K562 (cell line): ENCODE measurements around the gene RTCA. TPM values are rescaled to one million over a fixed set of nuclear protein-coding genes. Genes with fewer than 3 reads are reported as not detected.

ENCODE experiments used
- CBFA2T3 ChIP-seq: fragments of 450-650 bp; IDR thresholded peaks from 2 replicates; pipeline ENCODE4 v1.6.1; 2017
- NCOR1 ChIP-seq: fragments of 450-650 bp; IDR thresholded peaks from 2 replicates; pipeline ENCODE4 v1.6.1; 2016; ENCODE audit warnings: mild to moderate bottlenecking, moderate library complexity
- PTRF ChIP-seq: fragments of 450-650 bp; IDR thresholded peaks from 2 replicates; pipeline ENCODE4 v1.6.1; 2016; ENCODE audit warnings: mild to moderate bottlenecking, missing genetic modification characterization, missing compliant biosample characterization
- PTTG1 ChIP-seq: fragments of 450-650 bp; IDR thresholded peaks from 2 replicates; pipeline ENCODE4 v1.6.1; 2016; ENCODE audit warnings: low read depth, mild to moderate bottlenecking, missing genetic modification characterization, missing compliant biosample characterization
- ZKSCAN8 ChIP-seq: fragments of 200-800 bp; sonication (Bioruptor generic); IDR thresholded peaks from 2 replicates; pipeline ENCODE4 v1.6.1; 2016; ENCODE audit warnings: missing genetic modification characterization, missing compliant biosample characterization
- ZNF143 ChIP-seq: sonication (generic); formaldehyde crosslinking; IDR thresholded peaks from 2 replicates; pipeline ENCODE4 v1.9.0; 2022; ENCODE audit warnings: mild to moderate bottlenecking, missing genetic modification reagents
- ZNF282 ChIP-seq: sonication (generic); formaldehyde crosslinking; IDR thresholded peaks from 2 replicates; pipeline ENCODE4 v1.8.1; 2023; ENCODE audit warnings: missing genetic modification reagents
- ZNF384 ChIP-seq: IDR thresholded peaks from 2 replicates; pipeline ENCODE4 v1.6.1; 2012; ENCODE audit warnings: low read depth, low read length, improper control_type of control experiment
- ZNF408 ChIP-seq: fragments of 250-450 bp; sonication (Bioruptor Pico); IDR thresholded peaks from 2 replicates; pipeline ENCODE4 v1.4.0; 2020; ENCODE audit warnings: low read depth, mild to moderate bottlenecking, moderate library complexity
- polyA plus RNA-seq, 8 experiments: library from polyadenylated mRNA; depleted of rRNA in 4 of 8; stranded (reverse) in 5 of 8; unstranded in 3 of 8; fragments of >200 nt; fragmentation: Nextera tagmentation in 2 of 8; fragmentation: Illumina TruSeq in 1 of 8; extraction: Ambion mirVana in 2 of 8; extraction: Trizol in 1 of 8; gene quantifications; 2 replicates each; pipeline versions ENCODE4 v1.2.1 to v1.2.3, GENCODE V29; 2011 to 2014; ENCODE audit warnings: inconsistent platforms in 1 of 8, missing spikeins in 1 of 8
- total RNA-seq, 7 experiments: library from RNA; depleted of rRNA in 6 of 7; stranded (reverse); fragments of >200 nt in 6 of 7; fragmentation: Illumina TruSeq in 2 of 7; extraction: Trizol in 2 of 7; gene quantifications; 2 replicates each; pipeline versions ENCODE4 v1.2.1 to v1.2.3, GENCODE V29; 2011 to 2021; ENCODE audit warnings: low replicate concordance in 1 of 7
- TF ChIP-seq, protein P1 (sequence below), 2 experiments: fragments of 450-650 bp in 1 of 2; sonication (generic) in 1 of 2; formaldehyde crosslinking in 1 of 2; IDR thresholded peaks; 2 replicates each; pipeline versions ENCODE4 v1.7.1 to v1.9.0; 2016 to 2022; ENCODE audit warnings: inconsistent platforms in 1 of 2, mild to moderate bottlenecking in 1 of 2, missing genetic modification reagents in 1 of 2
- TF ChIP-seq, protein P2 (sequence below), 3 experiments: fragments of 200-800 bp in 1 of 3; fragments of 250-450 bp in 1 of 3; fragments of 450-650 bp in 1 of 3; sonication (Bioruptor Pico) in 1 of 3; sonication (Bioruptor generic) in 1 of 3; formaldehyde crosslinking in 1 of 3; IDR thresholded peaks; 2 replicates each; pipeline versions ENCODE4 v1.6.1 to v1.8.0; 2016 to 2022; ENCODE audit warnings: mild to moderate bottlenecking in 2 of 3, missing genetic modification characterization in 2 of 3, missing compliant biosample characterization in 1 of 3, moderate library complexity in 1 of 3
- TF ChIP-seq, protein P3 (sequence below), 2 experiments: fragments of 450-650 bp in 1 of 2; sonication (generic) in 1 of 2; formaldehyde crosslinking in 1 of 2; IDR thresholded peaks in 1 of 2; conservative IDR thresholded peaks in 1 of 2; 2 replicates each; pipeline versions ENCODE4 v1.6.1 to v1.8.1; 2016 to 2023; ENCODE audit warnings: mild to moderate bottlenecking in 2 of 2, moderate library complexity in 2 of 2, inconsistent platforms in 1 of 2, missing genetic modification reagents in 1 of 2

RTCA gene
- total and polyA plus RNA-seq, 9 of the 15 experiments (the other 6 are each of a cell fraction or from before 2014, with no cell fraction given), result 11.6 to 57.2 (median 43.2) TPM

DNA sequence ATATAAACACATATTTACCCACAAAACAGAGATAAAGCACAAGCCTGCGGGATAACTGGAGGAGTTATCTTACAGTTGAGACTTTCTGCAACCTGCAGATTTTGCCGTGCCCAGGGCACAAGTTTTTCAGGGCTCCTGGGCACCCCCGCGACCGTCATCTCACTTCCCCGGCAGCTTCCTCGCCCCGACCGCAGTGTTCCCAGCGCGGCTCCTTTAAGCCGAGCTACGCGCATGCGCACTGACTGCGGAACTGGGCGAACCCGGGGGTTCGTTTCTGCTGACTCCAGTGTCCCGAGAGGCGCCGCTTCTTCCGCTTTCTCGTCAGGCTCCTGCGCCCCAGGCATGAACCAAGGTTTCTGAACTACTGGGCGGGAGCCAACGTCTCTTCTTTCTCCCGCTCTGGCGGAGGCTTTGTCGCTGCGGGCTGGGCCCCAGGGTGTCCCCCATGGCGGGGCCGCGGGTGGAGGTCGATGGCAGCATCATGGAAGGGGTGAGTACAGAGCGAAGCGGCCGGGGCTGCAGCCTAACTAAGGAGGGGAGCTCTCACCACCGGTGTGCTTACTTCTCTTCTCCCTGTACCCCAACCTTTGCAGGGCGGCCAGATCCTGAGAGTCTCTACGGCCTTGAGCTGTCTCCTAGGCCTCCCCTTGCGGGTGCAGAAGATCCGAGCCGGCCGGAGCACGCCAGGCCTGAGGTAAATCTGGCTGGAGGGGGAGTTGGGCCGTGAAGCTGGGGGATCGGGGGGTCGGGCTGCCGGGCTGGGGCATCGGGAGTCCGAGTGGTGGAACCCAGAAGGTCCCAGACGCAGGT lies at the start of gene RTCA (continued):
- TF ChIP-seq, protein P1, sequence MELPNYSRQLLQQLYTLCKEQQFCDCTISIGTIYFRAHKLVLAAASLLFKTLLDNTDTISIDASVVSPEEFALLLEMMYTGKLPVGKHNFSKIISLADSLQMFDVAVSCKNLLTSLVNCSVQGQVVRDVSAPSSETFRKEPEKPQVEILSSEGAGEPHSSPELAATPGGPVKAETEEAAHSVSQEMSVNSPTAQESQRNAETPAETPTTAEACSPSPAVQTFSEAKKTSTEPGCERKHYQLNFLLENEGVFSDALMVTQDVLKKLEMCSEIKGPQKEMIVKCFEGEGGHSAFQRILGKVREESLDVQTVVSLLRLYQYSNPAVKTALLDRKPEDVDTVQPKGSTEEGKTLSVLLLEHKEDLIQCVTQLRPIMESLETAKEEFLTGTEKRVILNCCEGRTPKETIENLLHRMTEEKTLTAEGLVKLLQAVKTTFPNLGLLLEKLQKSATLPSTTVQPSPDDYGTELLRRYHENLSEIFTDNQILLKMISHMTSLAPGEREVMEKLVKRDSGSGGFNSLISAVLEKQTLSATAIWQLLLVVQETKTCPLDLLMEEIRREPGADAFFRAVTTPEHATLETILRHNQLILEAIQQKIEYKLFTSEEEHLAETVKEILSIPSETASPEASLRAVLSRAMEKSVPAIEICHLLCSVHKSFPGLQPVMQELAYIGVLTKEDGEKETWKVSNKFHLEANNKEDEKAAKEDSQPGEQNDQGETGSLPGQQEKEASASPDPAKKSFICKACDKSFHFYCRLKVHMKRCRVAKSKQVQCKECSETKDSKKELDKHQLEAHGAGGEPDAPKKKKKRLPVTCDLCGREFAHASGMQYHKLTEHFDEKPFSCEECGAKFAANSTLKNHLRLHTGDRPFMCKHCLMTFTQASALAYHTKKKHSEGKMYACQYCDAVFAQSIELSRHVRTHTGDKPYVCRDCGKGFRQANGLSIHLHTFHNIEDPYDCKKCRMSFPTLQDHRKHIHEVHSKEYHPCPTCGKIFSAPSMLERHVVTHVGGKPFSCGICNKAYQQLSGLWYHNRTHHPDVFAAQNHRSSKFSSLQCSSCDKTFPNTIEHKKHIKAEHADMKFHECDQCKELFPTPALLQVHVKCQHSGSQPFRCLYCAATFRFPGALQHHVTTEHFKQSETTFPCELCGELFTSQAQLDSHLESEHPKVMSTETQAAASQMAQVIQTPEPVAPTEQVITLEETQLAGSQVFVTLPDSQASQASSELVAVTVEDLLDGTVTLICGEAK (IDR thresholded peaks at IDR 0.05), result peak; percentile 74
- TF ChIP-seq, protein P1 (CRISPR knock-in tag; IDR thresholded peaks at IDR 0.05), result no peak
- TF ChIP-seq NCOR1 (no peak), ZNF384 (no peak), ZKSCAN8 (CRISPR knock-in tag) (no peak), CBFA2T3 (no peak), PTRF (tag) (no peak), PTTG1 (no peak), ZNF408 (CRISPR knock-in tag) (no peak), ZNF143 (CRISPR knock-in tag) (0 out of 2 replicates have a peak, but pooled peaks have one; percentile 38), ZNF282 (CRISPR knock-in tag) (no peak)
- TF ChIP-seq, protein P2, sequence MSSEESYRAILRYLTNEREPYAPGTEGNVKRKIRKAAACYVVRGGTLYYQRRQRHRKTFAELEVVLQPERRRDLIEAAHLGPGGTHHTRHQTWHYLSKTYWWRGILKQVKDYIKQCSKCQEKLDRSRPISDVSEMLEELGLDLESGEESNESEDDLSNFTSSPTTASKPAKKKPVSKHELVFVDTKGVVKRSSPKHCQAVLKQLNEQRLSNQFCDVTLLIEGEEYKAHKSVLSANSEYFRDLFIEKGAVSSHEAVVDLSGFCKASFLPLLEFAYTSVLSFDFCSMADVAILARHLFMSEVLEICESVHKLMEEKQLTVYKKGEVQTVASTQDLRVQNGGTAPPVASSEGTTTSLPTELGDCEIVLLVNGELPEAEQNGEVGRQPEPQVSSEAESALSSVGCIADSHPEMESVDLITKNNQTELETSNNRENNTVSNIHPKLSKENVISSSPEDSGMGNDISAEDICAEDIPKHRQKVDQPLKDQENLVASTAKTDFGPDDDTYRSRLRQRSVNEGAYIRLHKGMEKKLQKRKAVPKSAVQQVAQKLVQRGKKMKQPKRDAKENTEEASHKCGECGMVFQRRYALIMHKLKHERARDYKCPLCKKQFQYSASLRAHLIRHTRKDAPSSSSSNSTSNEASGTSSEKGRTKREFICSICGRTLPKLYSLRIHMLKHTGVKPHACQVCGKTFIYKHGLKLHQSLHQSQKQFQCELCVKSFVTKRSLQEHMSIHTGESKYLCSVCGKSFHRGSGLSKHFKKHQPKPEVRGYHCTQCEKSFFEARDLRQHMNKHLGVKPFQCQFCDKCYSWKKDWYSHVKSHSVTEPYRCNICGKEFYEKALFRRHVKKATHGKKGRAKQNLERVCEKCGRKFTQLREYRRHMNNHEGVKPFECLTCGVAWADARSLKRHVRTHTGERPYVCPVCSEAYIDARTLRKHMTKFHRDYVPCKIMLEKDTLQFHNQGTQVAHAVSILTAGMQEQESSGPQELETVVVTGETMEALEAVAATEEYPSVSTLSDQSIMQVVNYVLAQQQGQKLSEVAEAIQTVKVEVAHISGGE (CRISPR knock-in tag; IDR thresholded peaks at IDR 0.05), result peak in 1 of 3 experiments; percentile 92; a peak in 2 of 6 replicates
- TF ChIP-seq, protein P3, sequence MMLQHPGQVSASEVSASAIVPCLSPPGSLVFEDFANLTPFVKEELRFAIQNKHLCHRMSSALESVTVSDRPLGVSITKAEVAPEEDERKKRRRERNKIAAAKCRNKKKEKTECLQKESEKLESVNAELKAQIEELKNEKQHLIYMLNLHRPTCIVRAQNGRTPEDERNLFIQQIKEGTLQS (IDR thresholded peaks at IDR 0.05), result no peak
- TF ChIP-seq, protein P3 (CRISPR knock-in tag; conservative IDR thresholded peaks at IDR 0.05), result 0 out of 2 replicates have a peak, but pooled peaks have one; percentile 42
